ENCODE results near the gene TMEM52.

The TMEM52 gene

DNA sequence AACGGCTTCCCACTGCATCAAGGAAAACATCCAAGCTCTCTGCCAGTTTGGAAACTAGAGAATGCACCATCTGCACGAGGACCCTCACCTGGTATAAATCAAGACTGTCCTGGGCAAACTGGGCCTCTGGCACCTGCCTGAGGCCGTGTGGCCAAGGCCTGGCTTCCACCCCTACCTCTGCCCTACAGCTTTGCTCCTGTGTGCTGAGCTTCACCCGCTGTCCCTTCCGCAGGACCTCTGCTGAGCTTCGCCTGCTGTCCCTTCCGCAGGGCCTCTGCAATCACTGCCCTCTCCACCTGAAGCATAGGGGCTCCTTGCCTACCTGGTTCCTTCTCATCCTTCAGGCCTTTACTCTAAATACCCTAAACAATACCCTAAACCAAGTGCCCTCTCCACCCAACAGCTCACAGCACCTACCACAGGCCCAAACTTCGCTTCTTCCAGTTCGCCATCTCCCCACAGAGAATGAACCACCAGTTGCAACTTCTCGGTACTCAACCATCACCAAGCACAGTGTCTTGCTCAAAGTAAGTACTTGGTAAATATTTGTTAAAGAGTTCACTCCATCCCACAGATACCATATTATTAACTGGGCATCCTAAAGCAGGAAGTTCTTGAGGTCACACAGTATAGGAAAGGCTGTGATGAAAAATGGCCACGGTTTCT lies 46.6 kb downstream of the TMEM52 start:
- DNase-seq (ENCODE audit: low spot score) = no peak

DNA sequence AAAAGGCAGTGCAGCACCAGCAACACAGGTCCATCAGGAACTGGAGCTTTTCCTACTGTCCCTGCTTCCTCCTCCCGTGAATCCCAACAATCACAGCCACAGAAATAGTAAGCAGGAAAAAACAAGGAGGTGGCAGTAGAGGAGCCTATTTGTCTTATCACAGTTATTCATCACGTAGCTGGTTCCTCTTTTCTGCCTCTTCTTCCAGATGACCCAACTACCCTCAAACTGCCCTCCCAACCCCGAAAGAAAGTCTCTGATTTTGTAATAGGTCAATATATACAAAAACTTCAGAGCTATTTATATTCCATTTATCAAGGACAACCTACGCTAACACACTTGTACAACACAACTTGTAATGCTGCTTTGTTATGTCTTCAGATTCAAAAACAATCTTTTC lies 49.6 kb downstream of the TMEM52 start:
- DNase-seq (ENCODE audit: low spot score) = no peak

Measured in COLO829 (cell line).